B cell (primary cell): Measurements from ENCODE around the gene DLG2. TPM values are rescaled to one million over a fixed set of nuclear protein-coding genes. Genes with fewer than 3 reads are reported as not detected.

Experiments
- ATAC-seq: fragments of 200-7000 bp; cut with Tn5 transposase; one replicate; pipeline ENCODE4 v1.10.0; 2021; ENCODE audit warnings: low read depth, mild to moderate bottlenecking, moderate number of reproducible peaks, moderate library complexity
- CTCF ChIA-PET: fragments of 350-600 bp; sonication (Branson Sonifier 250); formaldehyde crosslinking; loops from one replicate; lab custom pipeline; 2021; ENCODE audit warnings: antibody characterized with exemption, inconsistent platforms; lab: Charles Lee
- POLR2A ChIA-PET: fragments of 350-600 bp; sonication (Branson Sonifier 250); formaldehyde crosslinking; loops from one replicate; lab custom pipeline; 2021; ENCODE audit warnings: antibody characterized with exemption; lab: Charles Lee
- DNase-seq: peaks from one replicate; pipeline ENCODE4 v3.0.0; 2013
- H2AFZ ChIP-seq: 2 replicates; pipeline ENCODE4 v1.6.1; 2012; ENCODE audit warnings: mild to moderate bottlenecking, low read depth, low read length; ENCODE audit not compliant: insufficient read depth, poor library complexity, severe bottlenecking
- H3K27ac ChIP-seq, 2 donors: 1 replicate in 1 of 2; 2 replicates in 1 of 2; pipeline ENCODE4 v1.5.1; 2012 to 2013; ENCODE audit warnings: low read length in 2 of 2, mild to moderate bottlenecking in 2 of 2, moderate library complexity in 1 of 2
- H3K27me3 ChIP-seq, 4 experiments: fragments of 200-600 bp in 1 of 4; sonication (generic) in 1 of 4; replicated peaks in 1 of 4; 1 replicate in 2 of 4; 2 replicates in 2 of 4; pipeline versions ENCODE4 v1.6.1 to v1.7.0; 2013 to 2016; ENCODE audit warnings: low read length in 3 of 4, mild to moderate bottlenecking in 2 of 4, mixed read lengths in 1 of 4, moderate library complexity in 1 of 4; ENCODE audit not compliant: insufficient read depth in 4 of 4, control insufficient read depth in 3 of 4; ENCODE audit errors: control extremely low read depth in 1 of 4
- H3K36me3 ChIP-seq, 2 experiments: replicated peaks in 1 of 2; 1 replicate in 1 of 2; 2 replicates in 1 of 2; pipeline versions ENCODE4 v1.6.1 to v1.7.1; 2013; ENCODE audit warnings: low read length in 1 of 2; ENCODE audit not compliant: insufficient read depth in 2 of 2, control insufficient read depth in 1 of 2; ENCODE audit errors: control extremely low read depth in 1 of 2, extremely low read depth in 1 of 2
- H3K4me1 ChIP-seq, 2 donors: fragments of 200-600 bp in 1 of 2; sonication (generic) in 1 of 2; 1 replicate in 1 of 2; 2 replicates in 1 of 2; pipeline versions ENCODE4 v1.5.1 to v1.6.1; 2013 to 2017; ENCODE audit warnings: low read length in 2 of 2; ENCODE audit not compliant: control insufficient read depth in 2 of 2, insufficient read depth in 2 of 2
- H3K4me2 ChIP-seq: replicated peaks from 2 replicates; pipeline ENCODE3; 2012; ENCODE audit warnings: mild to moderate bottlenecking, low read depth, low read length; ENCODE audit not compliant: poor library complexity, severe bottlenecking
- H3K4me3 ChIP-seq, 5 experiments: fragments of 200-600 bp in 1 of 5; sonication (generic) in 1 of 5; 1 replicate in 3 of 5; 2 replicates in 2 of 5; pipeline versions ENCODE4 v1.5.1 to v1.7.0; 2011 to 2016; ENCODE audit warnings: low read length in 4 of 5, mild to moderate bottlenecking in 4 of 5, low read depth in 2 of 5, control low read depth in 1 of 5, moderate library complexity in 1 of 5; ENCODE audit not compliant: insufficient read depth in 1 of 5; ENCODE audit errors: control extremely low read depth in 1 of 5, extremely low read depth in 1 of 5
- H3K79me2 ChIP-seq: fragments of 200-600 bp; sonication (generic); one replicate; pipeline ENCODE4 v1.6.0; 2016; ENCODE audit warnings: low read length; ENCODE audit not compliant: control insufficient read depth, insufficient read depth
- H3K9ac ChIP-seq: fragments of 200-600 bp; sonication (generic); 2 replicates; pipeline ENCODE4 v1.6.1; 2017; ENCODE audit warnings: mild to moderate bottlenecking, low read length, moderate library complexity
- H3K9me3 ChIP-seq, 3 donors: one replicate each; pipeline versions ENCODE4 v1.6.1 to v1.7.1; 2013; ENCODE audit warnings: low read length in 2 of 3; ENCODE audit not compliant: control insufficient read depth in 2 of 3, insufficient read depth in 1 of 3; ENCODE audit errors: control extremely low read depth in 1 of 3
- H4K20me1 ChIP-seq: 2 replicates; pipeline ENCODE4 v1.6.0; 2012; ENCODE audit warnings: mild to moderate bottlenecking, low read length; ENCODE audit not compliant: insufficient read depth, control insufficient read depth, poor library complexity, severe bottlenecking
- H3K27ac Mint-ChIP-seq: one replicate; pipeline ENCODE4 v1.8.0; 2021; ENCODE audit warnings: mixed read lengths
- H3K27me3 Mint-ChIP-seq: one replicate; pipeline ENCODE4 v1.8.0; 2021; ENCODE audit warnings: mixed read lengths
- H3K4me1 Mint-ChIP-seq: one replicate; pipeline ENCODE4 v1.8.0; 2021; ENCODE audit warnings: mixed read lengths
- H3K4me3 Mint-ChIP-seq: one replicate; pipeline ENCODE4 v1.8.0; 2021; ENCODE audit warnings: mixed read lengths
- H3K9me3 Mint-ChIP-seq: one replicate; pipeline ENCODE4 v1.8.0; 2022; ENCODE audit warnings: mixed read lengths; ENCODE audit not compliant: insufficient read depth
- EZH2 ChIP-seq: IDR thresholded peaks from 2 replicates; pipeline ENCODE4 v1.6.1; 2012; ENCODE audit warnings: borderline replicate concordance, low read depth, mild to moderate bottlenecking, moderate library complexity, low read length; ENCODE audit not compliant: insufficient read depth, poor library complexity, severe bottlenecking
- WGBS: methylation state at CpG from one replicate; pipeline ENCODE4 v1.1.5; 2013; ENCODE audit warnings: missing lambda C conversion rate; ENCODE audit not compliant: insufficient coverage; 5-methylcytosine and 5-hydroxymethylcytosine counted together
- intact Hi-C: fragments of 100-400 bp; cut with micrococcal nuclease; formaldehyde crosslinking; loops from one replicate; pipeline ENCODE4 v1.10.0; 2022
- polyA plus RNA-seq: library from polyadenylated mRNA; depleted of rRNA; stranded (reverse); fragments of >200 nt; gene quantifications from 2 replicates; pipeline ENCODE4 v1.2.3, GENCODE V29; 2012
- total RNA-seq, 2 donors: library from RNA; stranded (reverse); fragments of 120-200 nt in 1 of 2; gene quantifications; 1 replicate in 1 of 2; 2 replicates in 1 of 2; pipeline versions ENCODE4 v1.2.3 to v1.2.4, GENCODE V29; 2013 to 2022
- TF ChIP-seq, protein P1 (sequence below): fragments of 200-600 bp; IDR thresholded peaks from one replicate; pipeline ENCODE4 v1.8.0; 2022; ENCODE audit warnings: antibody characterized with exemption, mild to moderate bottlenecking

The DLG2 gene
- total and polyA plus RNA-seq, 2 donors (not counting 1 experiment from before 2014, with no cell fraction given): 0.54 to 5.4 TPM

DNA sequence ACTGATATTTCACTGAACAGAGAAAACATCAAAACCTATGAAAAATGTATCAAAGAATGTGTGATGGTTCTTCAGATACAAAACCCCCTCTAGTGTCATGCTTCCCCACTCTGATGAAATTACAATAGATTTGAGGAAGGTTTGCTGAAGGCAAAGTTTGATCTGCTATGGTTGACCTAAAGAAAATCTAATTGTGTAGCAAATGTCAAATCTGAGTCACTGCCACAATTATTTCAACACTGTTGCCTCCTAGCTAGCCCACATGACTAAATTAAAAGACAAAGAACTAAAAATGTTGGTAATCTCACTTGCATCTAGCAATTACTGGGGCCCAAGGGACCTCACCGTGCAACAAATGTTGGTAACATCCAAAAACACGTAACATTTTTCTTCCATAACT lies 728.0 kb downstream of the DLG2 start:
- Histone ChIP-seq H3K9me3 (no peaks in the 10 kb centered on the region), H2AFZ (no peak overlapping the region), H3K4me3 (no peak overlapping the region), H4K20me1 (no peaks in the 10 kb centered on the region), H3K9ac (no peak overlapping the region), H3K27me3 (no peaks in the 10 kb centered on the region), H3K79me2 (no peaks in the 10 kb centered on the region), H3K4me2 (no peak overlapping the region), H3K27ac (no peak overlapping the region), H3K4me1 (no peaks in the 10 kb centered on the region), H3K36me3 (no peaks in the 10 kb centered on the region)
- WGBS: 100% methylated on average over 1 of the region's 2 CpGs
- ATAC-seq: no peak
- DNase-seq: no peak
- POLR2A ChIA-PET: no interaction called here
- Mint-ChIP-seq H3K4me1 (no peaks in the 10 kb centered on the region), H3K9me3 (no peaks in the 10 kb centered on the region), H3K27me3 (peaks cover 6% of the 10 kb centered on the region), H3K27ac (no peak overlapping the region), H3K4me3 (no peak overlapping the region)
- intact Hi-C loops: no loop called here
- CTCF ChIA-PET: no interaction called here
- no peak for TF ChIP-seq EZH2
- TF ChIP-seq, protein P1, sequence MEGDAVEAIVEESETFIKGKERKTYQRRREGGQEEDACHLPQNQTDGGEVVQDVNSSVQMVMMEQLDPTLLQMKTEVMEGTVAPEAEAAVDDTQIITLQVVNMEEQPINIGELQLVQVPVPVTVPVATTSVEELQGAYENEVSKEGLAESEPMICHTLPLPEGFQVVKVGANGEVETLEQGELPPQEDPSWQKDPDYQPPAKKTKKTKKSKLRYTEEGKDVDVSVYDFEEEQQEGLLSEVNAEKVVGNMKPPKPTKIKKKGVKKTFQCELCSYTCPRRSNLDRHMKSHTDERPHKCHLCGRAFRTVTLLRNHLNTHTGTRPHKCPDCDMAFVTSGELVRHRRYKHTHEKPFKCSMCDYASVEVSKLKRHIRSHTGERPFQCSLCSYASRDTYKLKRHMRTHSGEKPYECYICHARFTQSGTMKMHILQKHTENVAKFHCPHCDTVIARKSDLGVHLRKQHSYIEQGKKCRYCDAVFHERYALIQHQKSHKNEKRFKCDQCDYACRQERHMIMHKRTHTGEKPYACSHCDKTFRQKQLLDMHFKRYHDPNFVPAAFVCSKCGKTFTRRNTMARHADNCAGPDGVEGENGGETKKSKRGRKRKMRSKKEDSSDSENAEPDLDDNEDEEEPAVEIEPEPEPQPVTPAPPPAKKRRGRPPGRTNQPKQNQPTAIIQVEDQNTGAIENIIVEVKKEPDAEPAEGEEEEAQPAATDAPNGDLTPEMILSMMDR: no peak

GRCh38 chr11:84894666-84895065 lies 732.5 kb downstream of the DLG2 start:
- no CpG with 5 or more reads among the region's 2 CpGs for WGBS
- H3K4me3 Mint-ChIP-seq: no peak overlapping the region
- no peak overlapping the region for H3K27ac Mint-ChIP-seq
- H3K79me2 ChIP-seq: no peaks in the 10 kb centered on the region
- intact Hi-C loops: no loop called here
- H3K4me3 ChIP-seq: no peak overlapping the region
- no peaks in the 10 kb centered on the region for H3K27me3 ChIP-seq
- no peak overlapping the region for H3K9ac ChIP-seq
- no peaks in the 10 kb centered on the region for H3K9me3 ChIP-seq
- POLR2A ChIA-PET: no interaction called here
- ATAC-seq (no peak), DNase-seq (no peak)
- no peaks in the 10 kb centered on the region for H3K9me3 Mint-ChIP-seq
- no peaks in the 10 kb centered on the region for H4K20me1 ChIP-seq
- no peak overlapping the region for H3K27ac ChIP-seq
- peaks cover 6% of the 10 kb centered on the region for H3K27me3 Mint-ChIP-seq
- no peaks in the 10 kb centered on the region for H3K36me3 ChIP-seq
- H3K4me1 ChIP-seq: no peaks in the 10 kb centered on the region
- TF ChIP-seq EZH2: no peak
- TF ChIP-seq, protein P1: no peak
- no peak overlapping the region for H3K4me2 ChIP-seq
- no peak overlapping the region for H2AFZ ChIP-seq
- CTCF ChIA-PET: no interaction called here
- H3K4me1 Mint-ChIP-seq: no peaks in the 10 kb centered on the region
